Esophagus squamous epithelium (tissue), 5 donors: ENCODE results near the gene ABHD12B. TPM values are rescaled to one million over a fixed set of nuclear protein-coding genes. Genes with fewer than 3 reads are reported as not detected.

Experiments
- DNase-seq: peaks from one replicate; lab custom pipeline; 2025; lab: John Stamatoyannopoulos, UW
- H3K27ac ChIP-seq, 4 donors: fragments of 200-600 bp; sonication (generic); one replicate each; pipeline ENCODE4 v1.5.1; 2016 to 2019; ENCODE audit warnings: mild to moderate bottlenecking in 1 of 4
- H3K27me3 ChIP-seq, 4 donors: fragments of 200-600 bp; sonication (generic); 1 replicate in 3 of 4; 2 replicates in 1 of 4; pipeline versions ENCODE4 v1.5.1 to v1.6.0; 2017 to 2021; ENCODE audit warnings: antibody characterized with exemption in 1 of 4
- H3K36me3 ChIP-seq, 3 donors: fragments of 200-600 bp; sonication (generic); one replicate each; pipeline ENCODE4 v1.5.1; 2016 to 2019
- H3K4me1 ChIP-seq, 3 donors: fragments of 200-600 bp; sonication (generic); one replicate each; pipeline ENCODE4 v1.5.1; 2017 to 2019
- H3K4me3 ChIP-seq, 4 donors: fragments of 200-600 bp; sonication (generic); 1 replicate in 3 of 4; 2 replicates in 1 of 4; pipeline ENCODE4 v1.5.1; 2016 to 2019; ENCODE audit warnings: mild to moderate bottlenecking in 2 of 4, moderate library complexity in 1 of 4
- H3K9me3 ChIP-seq, 3 donors: fragments of 200-600 bp; sonication (generic); one replicate each; pipeline ENCODE4 v1.5.1; 2016 to 2019
- POLR2A ChIP-seq, 4 donors: fragments of 450-650 bp; IDR thresholded peaks; one replicate each; pipeline ENCODE4 v1.6.1; 2017; ENCODE audit warnings: antibody characterized with exemption in 4 of 4, mild to moderate bottlenecking in 4 of 4, moderate library complexity in 3 of 4
- WGBS, 2 donors: methylation state at CpG; one replicate each; pipeline ENCODE4 v1.1.5; 2018; 5-methylcytosine and 5-hydroxymethylcytosine counted together
- intact Hi-C: fragments of 100-400 bp; cut with DNase I; formaldehyde crosslinking; loops from one replicate; pipeline ENCODE4 v1.15.0; 2022
- total RNA-seq, 4 donors: library from RNA; depleted of rRNA; stranded (reverse); fragments of >200 nt; gene quantifications; one replicate each; pipeline ENCODE4 v1.1.0, GENCODE V29; 2016
- TF ChIP-seq, protein P1 (sequence below), 6 experiments: fragments of 450-650 bp in 4 of 6; fragments of 200-600 bp in 2 of 6; sonication (generic) in 2 of 6; IDR thresholded peaks; one replicate each; pipeline ENCODE4 v1.5.1; 2016 to 2019; ENCODE audit warnings: antibody characterized with exemption in 6 of 6, mild to moderate bottlenecking in 4 of 6, moderate library complexity in 4 of 6
- donor health status: DM: yes; HTN: yes; CAD: no.

ABHD12B gene
- total RNA-seq, 4 donors from 2014 or later: 0.53 TPM; not detected in 3

DNA sequence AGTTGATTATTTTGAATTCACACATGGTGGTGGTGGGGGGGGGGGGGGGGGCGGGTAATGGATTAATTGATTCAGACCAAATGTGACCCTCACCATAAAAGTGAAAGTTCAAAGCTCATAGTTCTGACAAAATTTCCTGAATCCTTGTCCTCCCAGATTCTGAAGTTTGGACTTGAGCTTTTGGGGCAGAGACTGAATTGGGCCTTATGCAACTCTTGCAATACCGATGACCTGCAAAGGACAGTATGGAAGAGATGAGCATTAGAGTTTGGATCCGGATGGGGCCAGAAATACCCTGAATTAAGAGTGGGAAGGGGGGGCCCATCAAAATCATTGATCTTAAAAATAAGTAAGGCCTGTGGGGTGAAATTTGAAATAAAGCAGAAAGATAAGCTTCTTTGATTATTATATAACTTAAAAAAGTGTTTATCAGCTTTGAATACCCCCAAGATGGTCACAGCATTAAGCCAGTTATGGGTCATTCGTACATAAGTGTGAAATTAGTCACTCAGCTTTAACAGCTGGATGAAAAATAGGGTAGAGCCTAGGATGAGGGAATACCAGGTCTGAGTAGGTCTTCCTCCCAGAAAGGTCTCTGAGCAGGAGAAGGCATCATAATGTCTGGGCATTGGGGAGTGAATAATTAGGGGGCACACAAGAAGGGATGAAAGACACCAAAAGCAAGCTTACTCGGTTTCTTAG lies 74.5 kb downstream of the ABHD12B start:
- Histone ChIP-seq H3K27ac (no peak overlapping the region), H3K4me1 (peaks cover 4 to 30% (median 8%) of the 10 kb centered on the region in 3 donors), H3K27me3 (no peaks in the 10 kb centered on the region), H3K9me3 (no peaks in the 10 kb centered on the region), H3K4me3 (no peak overlapping the region), H3K36me3 (peaks cover 0 to 6% (median 0%) of the 10 kb centered on the region in 3 donors)
- DNase-seq: no peak
- intact Hi-C loops: no loop called here
- WGBS, 2 donors: 86 to 88% methylated on average over 4 to 5 of the region's 5 CpGs
- TF ChIP-seq, protein P1, sequence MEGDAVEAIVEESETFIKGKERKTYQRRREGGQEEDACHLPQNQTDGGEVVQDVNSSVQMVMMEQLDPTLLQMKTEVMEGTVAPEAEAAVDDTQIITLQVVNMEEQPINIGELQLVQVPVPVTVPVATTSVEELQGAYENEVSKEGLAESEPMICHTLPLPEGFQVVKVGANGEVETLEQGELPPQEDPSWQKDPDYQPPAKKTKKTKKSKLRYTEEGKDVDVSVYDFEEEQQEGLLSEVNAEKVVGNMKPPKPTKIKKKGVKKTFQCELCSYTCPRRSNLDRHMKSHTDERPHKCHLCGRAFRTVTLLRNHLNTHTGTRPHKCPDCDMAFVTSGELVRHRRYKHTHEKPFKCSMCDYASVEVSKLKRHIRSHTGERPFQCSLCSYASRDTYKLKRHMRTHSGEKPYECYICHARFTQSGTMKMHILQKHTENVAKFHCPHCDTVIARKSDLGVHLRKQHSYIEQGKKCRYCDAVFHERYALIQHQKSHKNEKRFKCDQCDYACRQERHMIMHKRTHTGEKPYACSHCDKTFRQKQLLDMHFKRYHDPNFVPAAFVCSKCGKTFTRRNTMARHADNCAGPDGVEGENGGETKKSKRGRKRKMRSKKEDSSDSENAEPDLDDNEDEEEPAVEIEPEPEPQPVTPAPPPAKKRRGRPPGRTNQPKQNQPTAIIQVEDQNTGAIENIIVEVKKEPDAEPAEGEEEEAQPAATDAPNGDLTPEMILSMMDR (IDR thresholded peaks at IDR 0.05): no peak
- TF ChIP-seq POLR2A (IDR thresholded peaks at IDR 0.05): no peak

DNA sequence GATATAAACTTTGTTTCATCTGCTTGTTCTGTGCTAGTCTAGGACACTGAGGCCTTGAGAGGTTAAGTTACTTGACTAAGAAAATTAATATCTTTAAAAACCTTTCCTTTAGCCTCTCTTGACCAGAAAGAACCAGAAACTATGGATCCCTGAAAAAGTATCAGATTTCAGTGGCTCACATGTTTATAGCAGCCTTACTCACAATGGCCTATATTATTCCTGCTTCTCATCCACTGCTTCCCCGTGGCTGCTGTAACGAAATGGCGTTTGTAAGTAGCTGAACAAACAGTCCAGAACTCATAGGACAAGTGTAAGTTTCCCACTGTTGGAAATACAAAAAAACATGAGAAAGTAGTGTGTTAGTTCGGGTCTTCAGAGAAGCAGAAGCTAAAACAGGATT lies 75.6 kb downstream of the ABHD12B start:
- intact Hi-C loops: no loop called here
- 62 to 64% methylated on average over 4 of the region's 4 CpGs for WGBS, 2 donors
- no peak for DNase-seq
- TF ChIP-seq, protein P1 (IDR thresholded peaks at IDR 0.05): no peak
- no peak for TF ChIP-seq POLR2A (IDR thresholded peaks at IDR 0.05)
- H3K27ac ChIP-seq: no peak overlapping the region
- H3K9me3 ChIP-seq: no peaks in the 10 kb centered on the region
- peaks cover 4 to 25% (median 8%) of the 10 kb centered on the region in 3 donors for H3K4me1 ChIP-seq
- H3K4me3 ChIP-seq: no peak overlapping the region
- no peaks in the 10 kb centered on the region for H3K36me3 ChIP-seq
- no peaks in the 10 kb centered on the region for H3K27me3 ChIP-seq

DNA sequence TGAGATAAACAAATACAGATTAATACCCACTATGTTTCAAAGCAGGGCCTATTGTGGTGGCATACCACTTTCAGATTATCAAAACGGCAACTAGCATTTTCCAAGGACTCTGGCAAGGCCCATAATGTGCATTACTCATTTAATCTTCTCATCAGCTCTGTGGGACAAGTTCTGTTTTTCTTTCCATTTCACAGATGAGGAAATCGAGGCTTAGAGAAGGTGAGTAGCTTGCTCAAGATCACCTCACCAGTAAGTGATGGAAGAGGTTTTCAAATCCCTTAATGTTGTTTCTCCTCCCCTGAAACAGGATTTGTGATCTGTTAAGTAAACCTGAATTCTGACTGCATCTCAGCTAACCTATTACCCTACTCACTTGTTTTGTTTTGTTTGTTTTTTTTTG lies 76.4 kb downstream of the ABHD12B start:
- no peak for DNase-seq
- no peak overlapping the region for H3K27ac ChIP-seq
- H3K4me1 ChIP-seq: peaks cover 2 to 20% (median 4%) of the 10 kb centered on the region in 3 donors
- H3K4me3 ChIP-seq: no peak overlapping the region
- no peaks in the 10 kb centered on the region for H3K36me3 ChIP-seq
- 64 to 82% methylated on average over 2 of the region's 2 CpGs for WGBS, 2 donors
- no peaks in the 10 kb centered on the region for H3K27me3 ChIP-seq
- intact Hi-C loops: no loop called here
- TF ChIP-seq, protein P1 (IDR thresholded peaks at IDR 0.05): no peak
- TF ChIP-seq POLR2A (IDR thresholded peaks at IDR 0.05): no peak
- H3K9me3 ChIP-seq: no peaks in the 10 kb centered on the region

DNA sequence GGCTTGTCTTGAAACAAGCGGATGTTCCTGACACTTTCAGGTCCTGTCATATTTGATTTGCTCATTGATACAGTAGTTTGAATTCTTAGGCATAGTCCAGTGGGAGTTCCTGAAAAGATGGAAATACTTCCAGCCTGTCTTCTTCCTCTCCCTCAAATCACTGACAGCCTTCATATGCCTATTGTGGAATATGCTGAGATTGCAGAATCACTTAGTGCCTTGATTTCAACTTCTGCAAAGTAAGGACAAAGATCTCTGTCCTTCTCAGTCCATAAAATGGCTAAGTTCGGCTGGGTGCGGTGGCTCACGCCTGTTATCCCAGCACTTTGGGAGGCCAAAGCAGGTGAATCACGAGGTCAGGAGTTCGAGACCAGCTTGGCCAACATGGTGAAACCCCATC lies 79.2 kb downstream of the ABHD12B start:
- peaks cover 0 to 20% (median 13%) of the 10 kb centered on the region in 3 donors for H3K4me1 ChIP-seq
- no peak overlapping the region for H3K4me3 ChIP-seq
- H3K9me3 ChIP-seq: no peaks in the 10 kb centered on the region
- H3K36me3 ChIP-seq: no peaks in the 10 kb centered on the region
- DNase-seq: no peak
- WGBS, 2 donors: 85 to 94% methylated on average over 1 to 6 of the region's 6 CpGs
- no peaks in the 10 kb centered on the region for H3K27me3 ChIP-seq
- H3K27ac ChIP-seq: no peak overlapping the region
- TF ChIP-seq, protein P1 (IDR thresholded peaks at IDR 0.05): no peak
- no peak for TF ChIP-seq POLR2A (IDR thresholded peaks at IDR 0.05)
- intact Hi-C loops: no loop called here

DNA sequence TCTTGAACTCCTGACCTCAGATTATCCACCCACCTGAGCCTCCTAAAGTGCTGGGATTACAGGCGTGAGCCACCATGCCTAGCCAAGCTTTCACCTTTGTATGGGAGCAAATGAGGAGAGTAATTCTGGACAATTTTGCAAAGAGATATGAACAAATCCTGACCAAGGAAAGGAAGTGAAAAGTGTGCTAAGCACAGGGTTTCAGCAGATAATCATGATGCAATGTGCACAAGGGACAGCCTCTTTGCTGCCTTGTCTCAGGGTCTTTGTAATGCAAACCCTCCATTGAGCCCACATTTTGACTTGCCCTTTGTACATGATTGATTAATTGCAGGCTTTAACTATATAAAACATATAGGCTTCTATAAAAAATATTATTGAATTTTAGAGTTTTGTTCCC lies 81.6 kb downstream of the ABHD12B start:
- DNase-seq: no peak
- TF ChIP-seq POLR2A (IDR thresholded peaks at IDR 0.05): no peak
- TF ChIP-seq, protein P1 (IDR thresholded peaks at IDR 0.05): no peak
- Histone ChIP-seq H3K4me3 (no peak overlapping the region), H3K27me3 (no peaks in the 10 kb centered on the region), H3K36me3 (no peaks in the 10 kb centered on the region), H3K4me1 (peaks cover 0 to 32% (median 16%) of the 10 kb centered on the region in 3 donors), H3K27ac (no peak overlapping the region), H3K9me3 (no peaks in the 10 kb centered on the region)
- WGBS, 2 donors: 50% methylated on average over 1 of the region's 1 CpG; no CpG with 5 or more reads in 1 of the 2 donors
- intact Hi-C loops: no loop called here
